ENCODE measurements around the gene BARX1. TPM values are rescaled to one million over a fixed set of nuclear protein-coding genes. Genes with fewer than 3 reads are reported as not detected.

BARX1 gene, protein sequence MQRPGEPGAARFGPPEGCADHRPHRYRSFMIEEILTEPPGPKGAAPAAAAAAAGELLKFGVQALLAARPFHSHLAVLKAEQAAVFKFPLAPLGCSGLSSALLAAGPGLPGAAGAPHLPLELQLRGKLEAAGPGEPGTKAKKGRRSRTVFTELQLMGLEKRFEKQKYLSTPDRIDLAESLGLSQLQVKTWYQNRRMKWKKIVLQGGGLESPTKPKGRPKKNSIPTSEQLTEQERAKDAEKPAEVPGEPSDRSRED
- 7.9 to 12.3 TPM (median 11.7 TPM) in 5 replicates for total RNA-seq (2022; extraction: Qiagen RNA extraction; ENCODE audit: low read depth)

DNA sequence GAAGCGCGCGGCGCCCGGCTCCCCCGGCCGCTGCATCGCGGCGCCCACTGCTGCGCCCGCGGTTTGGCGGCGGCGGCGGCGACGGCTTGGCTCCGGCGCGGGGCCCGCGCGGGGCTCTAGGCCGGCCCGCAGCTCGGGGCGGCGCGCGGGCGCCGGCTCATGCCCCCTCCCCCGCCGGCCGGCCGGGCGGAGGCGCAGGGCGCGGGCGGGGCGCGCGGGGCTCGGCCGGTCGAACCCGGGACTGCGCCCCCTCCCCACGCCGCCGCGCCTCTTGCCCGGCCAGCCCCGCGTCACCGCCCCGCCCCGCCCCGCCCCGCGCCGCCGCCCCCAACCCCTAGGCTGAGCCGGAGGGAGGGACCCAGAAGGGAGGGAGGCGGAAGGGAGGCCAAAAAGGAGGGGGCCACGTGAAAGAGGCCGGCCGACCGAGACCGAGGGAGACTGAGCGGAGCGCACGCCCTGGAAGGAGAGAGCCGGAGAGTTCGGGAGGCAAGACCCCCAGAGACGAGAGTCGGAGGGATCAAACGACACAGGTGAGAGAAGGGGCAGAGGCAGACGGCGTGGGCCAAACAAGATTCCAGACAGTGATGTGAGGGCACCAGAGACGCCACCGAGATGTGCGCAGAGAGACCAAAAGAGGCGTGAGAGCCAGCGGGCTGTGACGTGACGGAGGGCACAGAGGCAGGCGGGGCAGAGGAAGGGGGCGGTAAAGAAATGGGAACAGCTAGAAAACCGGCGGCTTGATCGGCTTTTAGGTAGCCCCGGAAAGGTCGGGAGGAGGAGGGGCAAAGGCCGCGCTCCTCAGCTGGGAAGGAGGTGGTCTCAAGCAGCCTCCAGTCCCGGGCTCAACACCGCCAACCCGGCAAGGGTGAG is at the start of gene BARX1:
BARX1 (minus strand) TSS at position 245 of the 870 bp plus-strand sequence; CDS start at position 36, 209 bp downstream.

Other genes starting within 250 kb of the BARX1 start
- gene PTPDC1, start 129.1 kb upstream of the BARX1 start, total RNA-seq (2022; extraction: Qiagen RNA extraction; ENCODE audit: low read depth), result 3.1 to 4.4 TPM (median 4.4 TPM) in 5 replicates